HL-60/S4 (cell line): Measurements from ENCODE around the gene PPP2R3B.

Experiments used
- in situ Hi-C: fragments of 300-500 bp; cut with MboI; formaldehyde crosslinking; loops from 2 replicates; pipeline ENCODE4 v1.14.3; 2022; ENCODE audit warnings: low sequenced_read_pairs

The PPP2R3B gene

DNA sequence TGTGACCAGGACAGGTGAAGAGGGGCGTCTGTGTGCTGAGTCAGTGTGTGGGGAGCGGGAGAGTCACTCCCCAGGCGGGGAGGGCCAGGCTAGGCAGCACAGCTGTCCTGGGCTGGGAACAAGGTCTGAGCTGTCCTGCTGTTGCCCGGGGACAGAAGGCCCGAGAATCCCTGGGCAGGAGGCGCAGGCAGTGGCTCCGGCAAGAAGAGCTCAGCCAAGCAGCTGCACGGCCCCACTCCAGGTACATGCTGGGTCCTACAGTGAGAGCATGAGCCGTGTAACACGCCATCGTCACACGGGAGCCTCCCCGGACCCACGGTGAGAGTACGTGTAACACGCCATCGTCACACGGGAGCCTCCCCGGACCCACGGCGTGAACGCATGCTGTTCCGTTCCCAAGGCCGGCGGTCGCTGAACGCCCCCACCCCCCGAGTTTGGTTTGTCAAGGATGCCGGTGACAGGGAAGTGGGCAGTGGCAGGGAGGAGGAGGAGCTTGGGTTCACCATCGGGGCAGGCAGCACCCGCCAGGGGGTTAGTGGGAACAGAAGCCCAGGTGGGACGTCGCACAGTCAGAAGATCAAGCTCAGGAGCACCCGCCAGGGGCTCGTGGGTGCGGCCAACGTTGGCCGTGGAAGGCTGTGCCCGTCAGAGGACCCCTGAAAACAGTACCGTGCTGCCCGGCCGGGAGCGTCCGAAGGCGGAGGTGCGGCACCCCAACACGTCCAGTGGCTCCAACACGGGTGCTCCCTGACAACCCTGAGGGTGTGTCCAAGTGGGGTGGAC is 15.6 kb downstream of the PPP2R3B start:
- in situ Hi-C loops, result no loop called here

GRCh38 chrX:370244-370962 is 16.3 kb downstream of the PPP2R3B start:
- in situ Hi-C loops, result no loop called here

GRCh38 chrX:369563-370101 is 17.1 kb downstream of the PPP2R3B start:
- in situ Hi-C loops, result no loop called here

DNA sequence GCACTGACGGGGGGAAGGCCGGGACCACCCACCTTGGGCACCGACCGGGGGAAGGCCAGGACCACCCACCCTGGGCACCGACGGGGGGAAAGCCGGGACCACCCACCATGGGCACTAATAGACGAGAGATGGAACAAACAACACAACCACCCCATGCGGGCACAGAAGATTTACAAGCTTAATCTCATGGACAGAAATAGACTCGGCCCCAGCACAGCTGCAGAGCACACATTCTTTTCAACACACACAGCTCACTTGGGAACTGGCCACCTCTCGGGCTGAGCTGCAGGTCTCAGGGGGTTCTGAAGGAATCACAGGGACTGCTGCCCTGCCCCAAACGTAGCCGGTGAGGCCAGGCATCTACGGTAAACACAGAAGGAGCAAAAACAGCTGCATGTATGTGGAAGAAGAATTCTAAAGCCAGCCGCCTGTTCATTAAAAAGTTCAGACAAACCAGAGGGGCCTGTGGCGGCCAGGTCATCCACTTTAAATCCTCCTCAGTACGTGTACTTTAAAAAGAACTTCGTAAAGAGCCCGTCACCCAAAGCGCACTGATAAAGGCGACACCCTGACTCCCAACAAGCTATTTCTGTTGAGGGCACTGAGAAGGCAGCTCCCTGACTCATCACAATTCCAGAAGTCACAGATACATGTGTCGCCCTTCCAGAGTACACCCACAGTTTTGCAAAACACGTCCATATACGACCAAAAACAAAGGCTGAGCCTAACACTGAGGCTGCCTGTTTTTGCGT is 17.7 kb downstream of the PPP2R3B start:
- in situ Hi-C loops, result no loop called here

DNA sequence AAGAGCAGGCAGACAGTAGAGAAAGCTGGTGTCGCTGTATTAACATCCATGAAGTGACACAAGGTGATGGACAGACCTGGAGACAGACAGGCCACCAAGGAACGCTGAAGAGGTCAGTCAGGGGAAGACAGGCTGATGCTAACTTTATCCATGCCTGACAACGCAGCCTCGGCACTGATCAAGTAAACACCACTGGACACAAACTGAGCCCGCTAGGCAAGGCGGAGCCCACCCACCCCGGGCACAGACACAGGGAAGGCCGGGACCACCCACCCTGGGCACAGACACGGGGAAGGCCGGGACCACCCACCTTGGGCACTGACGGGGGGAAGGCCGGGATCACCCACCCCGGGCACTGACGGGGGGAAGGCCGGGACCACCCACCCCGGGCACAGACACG is 18.8 kb downstream of the PPP2R3B start:
- in situ Hi-C loops, result no loop called here

GRCh38 chrX:367349-367748 is 19.4 kb downstream of the PPP2R3B start:
- in situ Hi-C loops, result no loop called here

- in situ Hi-C loops, result no loop called here
Measured at GRCh38 chrX:363621-364375, 22.9 kb downstream of the PPP2R3B start.

GRCh38 chrX:362937-363620 is 23.6 kb downstream of the PPP2R3B start:
- in situ Hi-C loops, result no loop called here

DNA sequence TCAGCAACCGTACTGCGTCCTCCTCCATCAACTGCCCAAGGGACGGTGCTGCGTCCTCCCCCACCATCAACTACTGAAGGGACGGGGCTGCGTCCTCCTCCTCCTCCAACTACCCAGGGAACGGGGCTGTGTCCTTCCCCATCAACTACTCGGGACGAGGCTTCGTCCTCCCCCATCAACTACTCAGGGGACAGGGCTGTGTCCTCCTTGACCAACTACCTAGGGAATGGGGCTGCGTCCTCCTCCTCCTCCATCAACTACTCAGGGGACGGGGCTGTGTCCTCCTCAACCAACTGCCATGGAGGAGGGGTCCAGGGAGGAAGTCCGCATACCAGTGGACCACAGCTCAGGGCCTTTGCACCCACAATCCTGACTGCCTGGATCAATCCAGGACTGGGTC is 24.4 kb downstream of the PPP2R3B start:
- in situ Hi-C loops, result no loop called here

DNA sequence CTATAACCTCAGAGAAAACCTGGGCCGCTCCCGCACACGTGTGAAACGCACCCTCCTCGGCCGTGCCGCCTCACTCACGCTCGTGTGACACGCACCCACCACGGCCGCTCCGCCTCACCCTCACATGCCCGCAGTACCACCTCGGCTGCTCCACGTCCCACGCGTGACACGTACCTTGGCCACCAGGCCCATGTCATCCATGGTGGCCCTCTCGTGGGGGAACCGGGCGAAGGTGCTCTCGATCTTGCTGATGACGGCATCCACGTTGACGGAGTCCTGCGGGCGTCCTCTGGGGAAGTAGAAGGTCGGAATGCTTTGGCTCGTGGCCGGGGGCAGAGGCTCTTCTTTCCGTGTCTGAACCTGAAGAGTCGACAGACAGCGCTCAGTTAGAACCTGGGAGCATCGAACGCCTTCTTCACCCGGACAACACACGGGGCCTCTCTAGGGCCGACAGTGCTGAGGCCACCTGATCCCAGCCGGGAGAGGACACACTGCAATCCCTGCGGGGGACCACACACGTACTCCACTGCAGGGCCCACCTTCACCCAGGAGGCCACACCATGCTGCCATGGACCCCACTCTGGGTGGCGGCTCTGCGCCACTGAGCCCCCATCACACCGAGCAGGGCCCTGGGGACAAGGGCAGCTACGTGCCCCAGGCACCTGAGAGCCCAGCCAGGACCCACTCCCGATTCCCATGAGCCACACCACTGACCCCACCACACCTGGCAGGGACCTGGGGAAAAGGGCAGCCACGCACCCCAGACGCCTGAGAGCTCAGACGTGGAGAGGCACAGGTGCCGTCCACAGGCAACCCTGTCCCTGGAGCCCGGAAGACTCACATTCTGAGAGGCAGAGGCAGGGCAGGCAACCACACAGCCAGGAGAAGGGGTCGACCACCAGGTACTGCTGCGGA is 25.2 kb downstream of the PPP2R3B start:
- in situ Hi-C loops, result no loop called here

DNA sequence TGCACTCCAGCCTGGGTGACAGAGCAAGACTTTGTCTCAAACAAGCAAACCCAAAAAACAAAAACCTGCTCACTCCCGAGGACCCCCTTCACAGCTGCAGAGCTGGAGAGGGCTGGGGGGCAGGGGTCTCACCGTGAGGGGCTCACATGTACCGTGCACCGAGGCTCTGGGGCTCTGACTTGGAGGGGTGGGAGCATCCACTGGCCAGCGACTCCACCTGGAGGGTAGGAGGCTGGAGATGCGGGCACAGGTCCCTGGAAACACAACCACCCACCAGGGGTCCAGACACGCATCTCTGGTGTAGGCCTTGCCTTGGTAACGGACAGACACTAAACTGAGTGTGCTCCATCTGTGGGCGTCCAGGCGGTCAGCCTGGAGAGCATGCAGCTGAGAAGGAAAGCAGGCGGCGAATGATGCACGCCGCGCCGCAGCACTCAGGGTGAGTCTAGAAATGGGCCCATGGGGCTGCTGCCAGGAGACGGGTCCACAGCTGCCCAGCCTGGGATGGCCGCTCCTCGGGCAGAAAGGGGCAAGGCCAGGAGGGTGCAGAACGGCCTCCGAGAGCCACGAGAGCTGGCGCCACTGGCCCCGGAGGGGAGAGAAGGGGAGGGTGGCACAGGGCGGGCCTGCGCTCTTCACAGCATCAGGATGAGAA is 26.1 kb downstream of the PPP2R3B start:
- in situ Hi-C loops, result no loop called here

GRCh38 chrX:358651-359143 is 28.0 kb downstream of the PPP2R3B start:
- in situ Hi-C loops, result no loop called here

DNA sequence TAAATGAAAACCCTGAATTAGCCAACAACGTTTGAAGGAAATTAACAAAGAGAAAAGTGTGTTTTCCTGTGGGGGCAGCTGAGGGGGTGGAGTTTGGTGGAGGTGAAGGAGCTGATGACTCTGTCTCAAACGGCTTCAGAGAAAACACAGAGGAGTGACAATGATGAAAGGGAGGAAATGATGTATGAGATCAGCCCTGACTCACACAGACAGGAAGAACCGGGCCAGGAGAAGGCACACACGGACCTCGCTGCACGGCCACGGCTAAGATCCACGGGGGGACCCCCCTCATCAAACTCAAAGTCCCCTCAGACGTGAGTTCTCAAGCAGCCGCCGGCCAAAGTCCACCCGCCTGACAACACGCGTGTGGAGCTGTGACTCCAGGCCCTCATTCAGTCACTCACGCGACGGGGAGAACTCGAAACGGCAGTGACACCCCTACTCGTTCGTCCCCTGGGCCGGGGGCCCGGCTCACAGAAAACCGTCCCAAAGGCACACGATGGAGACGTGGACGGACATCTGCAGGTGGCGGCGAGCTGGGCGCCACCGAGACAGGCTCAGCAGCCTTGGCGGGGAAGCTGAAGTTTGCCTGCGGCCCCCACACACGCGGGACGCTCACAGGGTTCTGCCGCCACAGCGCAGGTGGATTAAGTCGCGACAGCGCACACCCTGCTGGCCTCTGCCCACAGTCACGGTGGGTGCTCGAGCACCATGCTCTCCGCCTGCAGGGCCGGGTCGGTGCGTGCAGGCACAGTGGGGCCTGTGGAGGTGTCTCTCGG is 28.8 kb downstream of the PPP2R3B start:
- in situ Hi-C loops, result no loop called here

- in situ Hi-C loops, result no loop called here
Measured at GRCh38 chrX:357035-357692, 29.5 kb downstream of the PPP2R3B start.

GRCh38 chrX:356385-357034 is 30.2 kb downstream of the PPP2R3B start:
- in situ Hi-C loops, result no loop called here

DNA sequence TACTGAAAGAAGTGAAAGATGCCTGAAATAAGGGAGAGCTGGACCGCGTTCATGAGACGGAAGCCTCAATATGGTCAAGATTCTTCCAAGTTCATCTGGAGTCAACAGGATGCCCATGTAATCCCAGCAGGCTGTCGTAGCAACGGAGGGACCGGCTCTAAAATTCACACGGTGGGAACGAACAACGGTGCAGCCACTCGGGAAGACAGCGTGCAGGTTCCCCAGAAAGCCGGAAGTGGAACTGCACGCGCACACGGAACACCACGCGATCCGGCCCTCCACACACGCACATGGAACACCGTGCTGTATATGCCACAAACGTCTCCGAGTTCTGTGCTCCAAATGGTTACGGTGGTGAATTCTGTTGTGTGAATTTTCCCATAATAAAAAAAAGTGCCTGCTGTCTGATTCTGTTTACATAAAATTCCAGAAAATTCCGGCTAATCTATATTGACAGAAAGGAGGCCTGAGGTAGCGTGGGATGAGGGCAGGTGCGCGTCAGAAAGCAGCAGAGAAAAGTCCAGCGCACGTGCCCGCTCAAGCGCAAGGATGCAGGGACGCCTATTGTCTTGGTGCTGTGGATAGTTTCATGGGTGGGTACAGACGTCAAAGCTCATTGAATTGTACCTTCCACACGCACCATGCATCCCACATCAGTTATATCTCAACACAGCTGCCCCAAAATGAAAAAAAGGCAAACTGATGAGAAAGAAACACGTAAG is 31.2 kb downstream of the PPP2R3B start:
- in situ Hi-C loops, result no loop called here
